HepG2 (cell line): Measurements from ENCODE around the gene ZMYND19. TPM values are rescaled to one million over a fixed set of nuclear protein-coding genes. Genes with fewer than 3 reads are reported as not detected.

Source experiments
- PHB2 ChIP-seq: fragments of 450-650 bp; IDR thresholded peaks from 2 replicates; pipeline ENCODE4 v1.6.1; 2018; ENCODE audit not compliant: partially characterized antibody
- PRDM4 ChIP-seq: sonication (generic); formaldehyde crosslinking; IDR thresholded peaks from 2 replicates; pipeline ENCODE4 v1.9.0; 2021; ENCODE audit warnings: missing genetic modification reagents, borderline replicate concordance
- ZNF318 ChIP-seq: sonication (generic); formaldehyde crosslinking; IDR thresholded peaks from 2 replicates; pipeline ENCODE4 v1.4.0; 2020; ENCODE audit warnings: mild to moderate bottlenecking, missing genetic modification reagents
- ZNF343 ChIP-seq: sonication (generic); formaldehyde crosslinking; IDR thresholded peaks from 2 replicates; pipeline ENCODE4 v1.4.0; 2020; ENCODE audit warnings: mild to moderate bottlenecking, missing genetic modification reagents
- ZNF713 ChIP-seq: sonication (generic); formaldehyde crosslinking; IDR thresholded peaks from 2 replicates; pipeline ENCODE4 v1.4.0; 2020; ENCODE audit warnings: mild to moderate bottlenecking, missing genetic modification reagents
- ZNF749 ChIP-seq: sonication (generic); formaldehyde crosslinking; IDR thresholded peaks from 2 replicates; pipeline ENCODE4 v1.8.0; 2022; ENCODE audit warnings: mild to moderate bottlenecking, missing genetic modification reagents, moderate library complexity, borderline replicate concordance
- polyA plus RNA-seq, 8 experiments: library from polyadenylated mRNA; depleted of rRNA in 3 of 8; stranded (reverse) in 7 of 8; unstranded in 1 of 8; fragments of >200 nt; fragmentation: Illumina TruSeq in 4 of 8; extraction: Trizol in 4 of 8; gene quantifications; 2 replicates each; pipeline versions ENCODE4 v1.2.1 to v1.2.3, GENCODE V29; 2011 to 2016; ENCODE audit warnings: low read depth in 4 of 8, missing spikeins in 1 of 8, mixed read lengths in 1 of 8; ENCODE audit not compliant: insufficient read depth in 1 of 8
- total RNA-seq, 5 experiments: library from RNA; depleted of rRNA; stranded (reverse); fragments of >200 nt; fragmentation: Illumina TruSeq; extraction: Trizol; gene quantifications; 2 replicates each; pipeline ENCODE4 v1.2.3, GENCODE V29; 2016; ENCODE audit warnings: low read depth in 1 of 5
- TF ChIP-seq, protein P1 (sequence below): sonication (generic); formaldehyde crosslinking; IDR thresholded peaks from 2 replicates; pipeline ENCODE4 v1.5.0; 2020; ENCODE audit warnings: missing genetic modification reagents

ZMYND19 gene
- total and polyA plus RNA-seq, 2 of the 13 experiments (the other 11 are each of a cell fraction or from before 2014, with no cell fraction given), result 21.3 to 38.7 TPM

DNA sequence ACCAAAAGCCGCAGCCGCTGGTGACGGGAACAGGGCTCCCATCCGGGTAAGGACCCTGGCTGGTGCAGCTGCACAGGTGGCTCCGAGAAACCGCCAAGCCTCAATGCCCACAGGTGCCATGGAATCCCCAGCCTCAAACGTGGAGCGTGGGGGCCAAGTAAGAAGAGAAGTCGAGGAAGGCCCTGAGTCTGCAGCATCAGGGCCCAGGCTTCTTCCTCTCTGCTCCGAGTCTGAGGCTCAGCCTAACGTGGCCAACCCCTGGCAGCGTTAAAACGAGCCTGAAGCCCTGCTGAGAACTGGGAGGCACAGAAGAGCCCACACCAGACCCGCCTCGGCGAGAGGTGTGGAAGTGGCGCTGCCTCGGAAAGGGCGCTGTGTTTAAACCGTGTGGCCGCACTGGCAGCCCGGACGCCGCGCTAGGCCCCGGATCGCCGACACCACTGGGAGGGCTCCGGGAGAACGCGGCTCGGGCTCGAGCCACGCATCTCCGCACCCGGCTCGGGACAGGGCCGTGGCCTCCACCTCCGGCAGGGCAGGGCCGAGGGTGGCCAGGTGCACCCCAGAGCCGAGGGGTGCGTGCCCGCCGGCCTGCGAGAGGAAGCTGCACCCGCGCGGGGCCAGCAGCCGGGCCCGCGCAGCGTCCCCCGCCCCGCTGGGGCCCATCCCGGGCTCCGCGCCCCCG, 730 bp downstream of the ZMYND19 start (continued):
- TF ChIP-seq ZNF318 (CRISPR knock-in tag) (no peak), PRDM4 (no peak), ZNF713 (CRISPR knock-in tag) (0 out of 2 replicates have a peak, but pooled peaks have one; percentile 37), ZNF343 (CRISPR knock-in tag) (no peak), ZNF749 (CRISPR knock-in tag) (no peak), PHB2 (no peak)
- TF ChIP-seq, protein P1, sequence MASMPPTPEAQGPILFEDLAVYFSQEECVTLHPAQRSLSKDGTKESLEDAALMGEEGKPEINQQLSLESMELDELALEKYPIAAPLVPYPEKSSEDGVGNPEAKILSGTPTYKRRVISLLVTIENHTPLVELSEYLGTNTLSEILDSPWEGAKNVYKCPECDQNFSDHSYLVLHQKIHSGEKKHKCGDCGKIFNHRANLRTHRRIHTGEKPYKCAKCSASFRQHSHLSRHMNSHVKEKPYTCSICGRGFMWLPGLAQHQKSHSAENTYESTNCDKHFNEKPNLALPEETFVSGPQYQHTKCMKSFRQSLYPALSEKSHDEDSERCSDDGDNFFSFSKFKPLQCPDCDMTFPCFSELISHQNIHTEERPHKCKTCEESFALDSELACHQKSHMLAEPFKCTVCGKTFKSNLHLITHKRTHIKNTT (CRISPR knock-in tag), result no peak
